HG03457 (cell line): ENCODE measurements around the gene POLR2B.
"Not testable (repeated sequence)": the region's sequence is repeated elsewhere in the genome, so short reads cannot be mapped to it uniquely, and the experiment has no call there.

Experiments
- ATAC-seq: cut with Tn5 transposase; IDR thresholded peaks from one replicate; pipeline ENCODE4 v1.9.1; 2021; ENCODE audit warnings: moderate number of reproducible peaks; ENCODE audit not compliant: unreplicated experiment

The POLR2B gene

DNA sequence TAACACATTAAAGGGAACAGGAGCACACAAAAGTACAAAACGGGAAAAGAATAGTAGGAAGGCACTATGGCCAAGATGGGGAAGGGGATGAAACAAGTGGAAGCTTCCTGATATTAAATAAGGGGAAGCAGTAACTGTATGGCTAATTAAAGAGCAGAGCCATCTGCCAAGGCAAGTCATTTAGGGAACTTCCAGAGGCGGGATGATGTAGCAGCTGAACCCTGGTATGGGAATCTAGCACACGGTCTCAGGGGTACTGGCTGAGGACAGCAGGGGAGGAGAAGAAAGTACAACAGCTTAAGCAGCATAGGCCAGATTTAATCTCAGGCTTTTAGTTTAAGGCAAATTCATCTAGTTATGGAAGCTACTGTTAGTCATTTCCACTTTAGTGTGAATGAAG is 72.4 kb downstream of the POLR2B start:
- no peak for ATAC-seq

DNA sequence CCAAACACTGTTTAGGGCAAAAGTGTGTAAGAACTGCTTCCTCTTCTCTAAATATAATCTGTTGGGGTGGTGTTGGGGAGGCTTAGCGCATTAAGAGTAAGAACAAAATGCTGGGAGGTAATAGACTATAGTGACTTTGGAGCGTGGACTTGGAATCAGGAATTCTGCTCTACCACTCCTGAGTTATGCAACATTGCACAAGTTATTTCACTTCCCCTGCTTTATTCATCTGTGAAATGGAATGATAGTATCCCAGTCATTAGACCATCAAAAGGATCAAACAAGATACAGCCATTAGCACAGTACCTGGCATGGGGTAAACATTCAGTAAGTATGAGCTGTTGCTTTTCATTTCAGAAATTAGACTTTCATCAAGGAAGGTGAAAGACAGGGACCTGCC is 72.8 kb downstream of the POLR2B start:
- ATAC-seq = no peak

GRCh38 chr4:57053508-57053907 is 74.8 kb downstream of the POLR2B start:
- ATAC-seq = no peak

DNA sequence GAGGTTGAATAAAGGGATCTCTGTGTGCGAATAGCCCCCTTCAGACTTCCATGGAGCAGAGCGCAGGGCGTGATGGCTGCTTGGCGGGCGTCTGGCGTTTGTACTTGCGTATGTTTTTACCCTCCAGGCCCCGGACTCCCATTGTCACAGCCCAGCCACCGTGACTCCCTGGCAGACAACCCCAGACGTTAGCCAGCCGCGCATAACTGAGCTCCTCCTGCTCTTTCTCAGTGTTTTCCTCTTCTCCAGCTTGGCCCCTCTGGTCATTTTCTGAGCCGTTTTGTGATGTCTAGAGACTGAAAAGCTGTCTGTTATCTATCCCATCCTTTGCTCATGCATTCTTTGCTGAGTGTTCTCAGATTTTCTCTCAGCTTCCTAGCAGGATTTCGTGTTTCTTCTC is 77.2 kb downstream of the POLR2B start:
- no peak for ATAC-seq

DNA sequence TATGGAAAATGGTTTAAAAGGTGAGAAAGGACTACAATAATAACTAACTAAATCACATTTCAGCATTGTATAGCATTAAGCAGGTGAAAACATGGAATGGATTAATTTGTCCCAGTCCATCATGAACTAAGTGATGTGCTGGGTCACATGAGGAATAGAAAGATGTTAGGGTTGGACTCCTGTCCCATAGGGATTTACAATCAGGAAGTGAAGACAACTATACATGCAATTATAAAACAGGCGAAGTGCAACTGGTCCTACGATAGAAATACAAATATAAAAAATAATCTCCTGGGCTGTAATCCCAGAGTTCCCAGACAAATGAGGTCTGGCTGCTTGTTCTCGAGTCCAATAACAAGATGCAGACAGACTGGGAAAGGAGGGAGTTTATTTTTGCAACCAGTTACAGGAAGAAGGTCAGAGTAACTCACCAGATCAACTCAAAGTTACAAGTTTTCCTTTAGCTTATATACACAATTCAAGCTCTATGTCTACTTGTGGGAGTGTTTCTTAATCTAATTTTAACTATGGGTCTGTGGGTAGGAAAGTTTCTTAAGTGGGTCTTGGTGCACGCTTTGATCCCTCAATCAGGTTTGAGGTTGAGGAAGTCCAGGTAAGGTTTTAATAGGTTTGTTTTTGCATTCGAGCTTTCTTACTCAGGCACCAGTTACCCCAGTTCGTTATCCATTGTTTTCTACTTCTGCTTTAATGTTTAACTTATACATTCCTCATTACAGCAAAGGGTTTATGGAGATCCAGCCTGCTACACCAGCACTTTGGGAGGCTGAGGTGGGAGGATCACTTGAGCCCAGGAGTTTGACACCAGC is 81.4 kb downstream of the POLR2B start:
- ATAC-seq = no peak

- not testable (repeated sequence) for ATAC-seq
These were observed 82.0 kb downstream of the POLR2B start for GRCh38 chr4:57060717-57061067.

- ATAC-seq = no peak
These were observed 82.7 kb downstream of the POLR2B start for GRCh38 chr4:57061395-57061794.

DNA sequence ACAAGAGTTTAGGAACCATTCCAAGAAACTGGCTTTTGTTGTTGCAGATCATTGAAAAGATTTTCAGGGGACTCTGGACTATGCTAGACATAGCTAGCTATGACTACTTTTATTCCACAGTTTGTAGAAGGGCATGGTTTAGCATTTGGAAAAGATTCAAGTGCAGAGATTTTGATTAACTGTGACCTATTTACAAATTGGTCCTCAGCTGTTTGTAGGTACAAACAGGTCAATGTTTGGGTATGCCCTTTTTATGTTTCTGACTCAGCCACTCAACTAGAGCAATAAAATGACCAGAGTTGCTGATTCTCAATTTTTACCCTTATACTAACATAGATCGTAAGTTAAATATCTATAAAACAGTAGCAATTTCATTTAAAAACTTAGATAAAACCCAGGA is 84.8 kb downstream of the POLR2B start:
- ATAC-seq = no peak

DNA sequence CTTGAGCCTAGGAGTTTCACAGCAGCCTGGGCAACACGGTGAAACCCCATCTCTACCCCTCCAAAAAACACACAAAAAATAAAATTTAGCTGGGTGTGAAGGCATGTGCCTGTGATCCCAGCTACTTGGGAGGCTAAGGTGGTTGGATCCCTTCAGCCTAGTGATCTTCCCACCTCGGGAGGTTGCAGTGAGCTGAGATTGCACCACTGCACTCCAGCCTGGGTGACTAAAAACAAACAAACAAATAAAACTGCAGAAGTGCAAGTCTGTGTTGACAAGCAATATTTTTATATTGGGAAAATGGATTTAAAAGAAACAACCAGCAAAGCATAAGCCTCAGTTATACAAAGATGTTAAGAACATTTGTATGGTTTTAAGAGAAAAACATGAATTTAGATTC is 85.4 kb downstream of the POLR2B start:
- ATAC-seq = no peak

DNA sequence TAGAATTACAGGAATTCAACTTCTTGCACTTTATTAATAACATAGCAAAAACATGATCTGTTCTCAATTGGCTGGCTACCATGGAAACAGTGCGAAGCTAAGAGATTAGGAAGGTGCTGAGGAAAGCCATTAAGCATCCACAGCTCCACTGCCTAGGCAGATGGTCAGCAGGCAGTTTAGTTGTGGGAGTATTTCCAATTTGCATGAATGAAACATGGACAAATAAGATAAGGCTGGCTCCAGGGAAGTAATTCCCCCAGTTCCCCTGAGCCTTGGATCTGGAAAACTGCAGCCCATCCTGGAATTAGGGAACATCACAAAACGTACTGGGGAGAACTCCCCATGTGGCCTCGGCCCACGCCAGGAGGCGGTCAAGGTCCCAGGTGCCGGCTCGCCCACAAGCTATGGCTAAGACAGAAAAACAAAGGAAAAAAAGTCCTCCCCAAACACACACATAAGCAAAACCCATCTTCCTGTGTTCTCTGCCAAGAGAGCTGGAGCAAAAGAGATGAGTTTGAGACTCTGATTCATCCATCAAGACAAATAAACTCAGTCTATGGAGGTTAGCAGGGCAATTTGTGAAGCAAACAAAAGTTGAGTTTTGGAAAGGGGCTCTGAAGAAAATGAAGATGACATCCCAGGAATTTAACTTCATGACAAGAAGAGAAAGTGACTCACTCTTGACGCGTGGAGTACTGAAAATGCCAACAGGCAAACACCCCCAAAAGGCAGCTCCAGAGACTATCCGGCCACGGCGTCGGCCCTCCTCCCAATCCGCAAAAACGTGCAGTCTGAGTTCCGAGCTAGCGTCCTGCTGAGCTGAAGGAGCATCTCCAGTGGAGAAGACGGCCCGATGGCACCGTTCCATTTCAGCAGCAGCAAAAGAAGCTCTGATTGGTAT is 86.4 kb downstream of the POLR2B start:
- no peak for ATAC-seq

DNA sequence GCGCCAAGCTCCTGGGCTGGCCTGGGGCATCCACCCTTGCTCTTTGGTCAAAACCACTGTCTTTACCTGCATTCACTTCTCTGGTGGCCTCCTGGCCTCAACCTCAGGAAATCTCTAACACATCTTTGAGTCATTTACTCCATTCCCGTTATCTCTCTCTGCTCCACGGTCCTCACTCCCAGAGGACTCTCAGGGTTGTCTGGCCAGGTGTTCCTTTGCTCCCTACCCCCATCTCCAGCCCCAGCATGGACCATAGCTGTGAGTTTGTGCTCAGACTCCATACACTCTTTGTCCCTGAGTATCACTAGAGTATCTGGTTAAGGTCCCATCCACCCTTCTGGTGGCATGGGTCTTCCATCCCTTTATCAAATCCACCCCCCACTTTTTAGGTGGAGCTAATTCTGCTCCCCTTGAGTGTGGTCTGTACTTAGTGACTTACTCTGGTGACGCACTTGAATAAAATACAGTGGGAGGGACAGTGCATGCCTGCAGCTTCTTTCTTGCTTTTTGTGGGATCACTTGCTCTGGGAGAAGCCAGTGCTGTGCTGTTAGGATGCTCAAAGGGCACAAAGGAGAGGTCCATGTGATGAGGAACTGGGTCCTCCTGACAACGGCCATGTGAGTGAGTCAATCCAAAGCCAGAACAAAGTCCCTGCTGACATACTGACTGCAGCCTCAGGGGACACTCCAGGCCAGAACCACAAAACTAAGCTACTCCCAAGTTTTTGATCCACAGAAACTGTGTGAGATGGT is 87.2 kb downstream of the POLR2B start:
- ATAC-seq = no peak

GRCh38 chr4:57068237-57068981 is 89.7 kb downstream of the POLR2B start:
- ATAC-seq = no peak

GRCh38 chr4:57070461-57070860 is 91.8 kb downstream of the POLR2B start:
- ATAC-seq = no peak

DNA sequence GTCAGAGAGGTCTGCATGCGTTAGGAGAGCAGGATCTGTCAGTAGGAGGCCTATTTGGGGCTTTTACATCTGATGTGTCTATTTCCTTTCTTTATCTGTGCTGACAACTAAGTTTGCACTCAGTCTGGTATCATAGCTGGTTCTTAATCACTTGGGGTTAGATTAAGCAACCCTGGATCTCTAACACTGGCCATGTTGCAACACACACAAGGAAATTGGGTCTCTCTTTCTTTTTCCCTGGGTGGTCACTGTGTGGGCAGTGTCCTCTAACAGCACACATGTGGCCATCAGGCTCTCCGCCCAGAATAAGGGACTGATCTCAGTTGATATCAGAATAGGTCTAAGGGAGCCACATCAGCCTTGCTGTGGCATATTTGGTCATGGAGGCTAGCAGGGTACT is 92.6 kb downstream of the POLR2B start:
- no peak for ATAC-seq

DNA sequence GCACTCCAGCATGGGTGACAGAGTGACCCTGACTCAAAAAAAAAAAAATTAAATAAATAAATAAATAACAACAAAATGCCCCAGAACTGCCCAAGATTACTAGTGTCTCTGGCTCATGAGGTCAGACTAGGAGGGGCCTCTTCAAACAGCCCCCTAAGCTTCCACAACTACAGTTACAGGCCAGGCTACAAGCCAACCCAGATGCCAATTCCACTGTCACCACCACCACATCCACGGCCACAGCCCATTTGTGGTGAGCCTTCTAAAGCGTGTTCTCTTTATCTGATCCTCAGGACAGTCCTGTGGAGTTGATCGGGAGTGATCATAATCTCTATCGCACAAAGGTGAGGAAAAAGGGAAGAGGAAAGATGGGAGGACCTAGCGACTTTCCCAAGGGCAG is 94.9 kb downstream of the POLR2B start:
- no peak for ATAC-seq

DNA sequence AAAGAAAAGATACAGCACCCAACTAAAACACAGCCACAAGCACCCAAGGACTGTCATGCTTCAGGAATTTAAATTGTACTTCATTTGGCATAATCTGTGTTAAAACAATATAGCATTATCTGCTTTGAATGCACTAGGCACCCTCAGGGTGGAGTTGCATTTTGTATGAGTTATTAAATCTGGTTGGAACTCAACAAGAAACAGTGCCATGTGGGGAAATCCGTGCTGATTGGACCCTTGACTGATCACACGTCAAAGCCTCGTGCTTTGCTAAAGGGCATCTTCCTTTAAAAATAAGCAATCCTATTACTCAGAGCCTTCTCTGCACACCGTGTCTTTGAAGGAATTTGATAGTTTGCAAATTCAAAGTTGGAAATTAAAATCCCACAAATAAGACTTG is 96.0 kb downstream of the POLR2B start:
- ATAC-seq = no peak

DNA sequence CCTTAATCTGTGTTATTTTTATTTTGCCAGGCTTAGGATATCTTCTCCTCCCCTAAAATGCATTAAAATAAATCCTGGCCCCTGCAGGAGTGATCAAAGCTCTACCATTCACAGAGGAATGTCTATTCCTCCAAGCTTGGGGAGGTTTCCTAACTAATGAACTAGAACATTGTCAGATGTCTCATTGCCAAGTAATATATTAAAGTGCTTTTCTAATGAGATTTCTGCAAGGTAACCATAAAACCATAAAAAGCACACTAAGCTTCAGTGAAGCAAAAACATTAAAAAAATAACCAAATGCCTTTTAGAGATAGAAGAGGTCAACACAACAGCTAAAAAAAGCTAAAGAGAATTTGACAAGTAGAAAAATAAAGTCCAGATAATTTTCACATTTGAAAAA is 96.7 kb downstream of the POLR2B start:
- no peak for ATAC-seq

DNA sequence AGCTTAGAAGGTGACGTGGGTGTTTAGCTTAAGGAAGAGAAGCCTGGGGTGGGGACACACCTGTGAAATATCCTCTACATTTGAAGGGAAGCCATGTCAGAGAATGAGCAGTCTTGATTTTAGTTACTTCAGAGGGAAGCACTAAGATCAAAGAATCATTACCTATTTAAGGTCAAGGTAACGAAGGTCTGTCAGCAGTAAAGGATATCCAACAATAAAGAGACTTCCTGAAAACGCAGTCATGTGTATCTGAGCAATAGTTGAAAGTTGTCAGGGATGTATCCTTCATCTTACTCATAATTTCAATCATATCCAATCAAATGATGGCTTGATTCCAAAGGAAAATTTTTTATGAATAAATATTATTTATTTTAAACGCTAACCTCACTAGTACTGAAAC is 98.0 kb downstream of the POLR2B start:
- ATAC-seq = no peak

- no peak for ATAC-seq
These were observed 99.1 kb downstream of the POLR2B start for GRCh38 chr4:57077550-57078343.
